Kasumi-1 (cell line): ENCODE measurements around the gene CD93.

Source experiments
- DNase-seq, 2 experiments: peaks; one replicate each; lab custom pipeline; 2025; lab: John Stamatoyannopoulos, UW

Gene CD93, protein sequence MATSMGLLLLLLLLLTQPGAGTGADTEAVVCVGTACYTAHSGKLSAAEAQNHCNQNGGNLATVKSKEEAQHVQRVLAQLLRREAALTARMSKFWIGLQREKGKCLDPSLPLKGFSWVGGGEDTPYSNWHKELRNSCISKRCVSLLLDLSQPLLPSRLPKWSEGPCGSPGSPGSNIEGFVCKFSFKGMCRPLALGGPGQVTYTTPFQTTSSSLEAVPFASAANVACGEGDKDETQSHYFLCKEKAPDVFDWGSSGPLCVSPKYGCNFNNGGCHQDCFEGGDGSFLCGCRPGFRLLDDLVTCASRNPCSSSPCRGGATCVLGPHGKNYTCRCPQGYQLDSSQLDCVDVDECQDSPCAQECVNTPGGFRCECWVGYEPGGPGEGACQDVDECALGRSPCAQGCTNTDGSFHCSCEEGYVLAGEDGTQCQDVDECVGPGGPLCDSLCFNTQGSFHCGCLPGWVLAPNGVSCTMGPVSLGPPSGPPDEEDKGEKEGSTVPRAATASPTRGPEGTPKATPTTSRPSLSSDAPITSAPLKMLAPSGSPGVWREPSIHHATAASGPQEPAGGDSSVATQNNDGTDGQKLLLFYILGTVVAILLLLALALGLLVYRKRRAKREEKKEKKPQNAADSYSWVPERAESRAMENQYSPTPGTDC

DNA sequence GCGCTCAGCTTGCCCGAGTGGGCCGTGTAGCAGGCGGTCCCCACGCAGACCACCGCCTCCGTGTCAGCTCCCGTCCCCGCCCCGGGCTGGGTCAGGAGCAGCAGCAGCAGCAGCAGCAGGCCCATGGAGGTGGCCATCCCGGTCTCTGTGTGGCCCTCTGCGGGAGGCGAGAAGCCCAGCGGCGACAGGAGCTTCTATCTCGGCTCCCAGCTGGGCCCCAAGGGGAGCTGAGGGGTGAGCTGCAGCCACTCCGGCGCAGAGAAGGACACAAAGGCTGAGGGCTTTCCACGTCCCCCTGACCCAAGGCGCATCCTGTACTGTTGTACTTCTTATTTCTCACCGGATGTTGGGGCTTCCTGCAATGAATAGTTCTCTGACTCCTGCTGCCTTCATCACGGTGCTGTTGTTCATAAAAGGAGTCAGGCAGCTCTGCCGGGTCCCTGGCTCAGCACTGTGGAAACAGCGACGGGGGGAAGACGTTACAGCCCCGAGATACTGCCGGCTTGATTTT lies at the start of gene CD93:
Gene CD93 (minus strand): TSS at position 269 of the 511 bp plus-strand sequence. CDS start 132 bp downstream, at position 137.
- peak; percentile 86 to 90 for DNase-seq

DNA sequence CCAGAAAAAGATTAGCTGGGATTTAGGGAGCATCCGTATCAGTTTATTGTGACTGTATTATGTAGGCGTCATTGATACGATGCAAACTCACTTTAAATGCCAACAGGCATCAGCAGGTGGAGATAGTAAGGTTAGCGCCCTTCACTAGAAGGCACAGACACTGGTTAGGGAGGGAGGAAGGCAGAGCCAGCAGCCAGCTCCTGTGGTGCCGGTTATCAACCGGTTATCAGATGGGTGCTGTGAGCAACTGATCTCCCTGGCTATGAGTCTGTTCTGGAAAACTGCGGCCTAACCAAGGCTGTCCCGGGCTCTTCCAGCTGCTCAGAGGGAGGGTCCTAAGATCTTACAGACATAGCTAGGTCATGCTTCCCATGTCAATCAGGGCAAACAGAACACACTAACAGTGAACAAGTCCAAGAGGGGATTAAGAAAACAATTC lies 47.5 kb upstream of the CD93 start:
- DNase-seq: no peak

DNA sequence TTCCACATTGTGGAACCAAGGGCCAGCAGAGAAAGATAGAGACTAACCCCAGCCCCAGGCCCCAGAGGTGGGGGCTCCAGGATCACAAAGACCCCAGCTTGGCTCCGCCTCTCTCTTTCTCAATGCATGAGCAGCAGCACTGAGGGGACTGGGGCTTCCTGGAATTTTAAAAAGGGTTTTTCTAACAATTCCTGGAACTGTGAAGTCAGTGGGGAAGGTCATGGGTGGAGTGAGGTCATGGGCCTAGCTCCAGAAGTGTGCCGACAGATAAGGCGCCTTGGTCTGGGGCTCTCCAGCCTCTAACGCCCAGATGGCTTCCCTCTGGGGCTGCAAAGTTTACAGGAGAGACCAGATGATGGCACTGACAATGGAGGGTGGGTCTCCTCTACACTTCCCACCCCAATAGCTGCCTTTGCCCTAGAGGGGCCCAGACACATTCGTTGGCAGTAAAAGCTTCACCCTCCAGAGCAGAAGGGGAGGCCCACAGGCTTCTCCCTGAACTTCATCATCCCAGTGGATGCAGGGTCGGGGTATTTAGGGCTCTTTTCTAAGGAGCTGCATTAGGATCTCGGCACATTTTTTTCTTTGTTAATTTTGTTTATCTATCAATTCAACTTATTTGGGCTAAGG lies 46.9 kb upstream of the CD93 start:
- no peak for DNase-seq

DNA sequence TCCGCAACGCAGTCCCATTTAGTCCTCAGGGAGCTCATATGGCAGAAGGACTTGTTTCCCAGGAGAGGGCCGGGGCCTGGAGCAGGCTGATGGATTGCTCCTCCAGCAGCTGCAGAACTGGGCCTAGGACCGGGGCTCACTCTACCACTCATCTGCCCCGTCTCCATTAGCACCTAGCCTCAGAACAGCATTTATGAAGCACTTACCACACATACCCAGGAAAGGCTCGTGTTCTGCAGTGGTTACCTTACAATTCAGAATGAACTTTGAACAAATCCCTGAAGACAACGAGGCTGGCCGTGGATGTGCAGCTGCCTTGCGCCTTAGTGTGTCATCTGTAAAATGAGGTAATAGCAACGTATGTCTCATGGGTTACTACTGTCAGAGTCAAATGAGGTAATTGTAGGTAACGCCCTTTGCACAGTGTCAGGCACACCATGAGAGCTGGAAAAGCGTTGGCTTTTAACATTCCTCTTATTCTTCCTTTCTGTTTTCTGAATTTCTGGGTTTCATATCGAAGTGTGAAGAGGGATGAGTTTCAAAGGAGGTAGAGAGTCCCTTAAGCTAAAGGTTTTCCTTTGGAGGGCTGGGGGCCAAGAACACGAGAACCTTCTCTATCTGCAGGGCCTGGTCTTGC lies 46.3 kb upstream of the CD93 start:
- DNase-seq: no peak

DNA sequence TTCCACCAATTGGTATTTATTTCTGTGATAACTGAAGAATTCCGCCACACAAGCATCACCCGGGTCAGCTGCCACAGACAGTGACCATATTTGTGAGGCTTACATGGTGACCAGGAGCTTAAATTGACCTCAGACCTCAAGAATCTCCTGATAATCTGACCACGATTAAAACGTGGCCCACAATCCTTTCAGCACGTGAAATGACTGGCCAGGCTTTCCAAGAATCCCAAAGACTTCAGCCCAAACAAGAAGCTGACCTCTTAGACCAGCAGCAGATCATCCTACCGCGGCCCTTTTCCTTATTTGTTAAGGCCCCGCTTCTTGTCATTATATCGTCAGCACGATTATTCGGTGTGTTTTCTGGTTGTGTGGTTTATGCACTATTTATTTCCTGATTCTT lies 45.6 kb upstream of the CD93 start:
- no peak for DNase-seq

DNA sequence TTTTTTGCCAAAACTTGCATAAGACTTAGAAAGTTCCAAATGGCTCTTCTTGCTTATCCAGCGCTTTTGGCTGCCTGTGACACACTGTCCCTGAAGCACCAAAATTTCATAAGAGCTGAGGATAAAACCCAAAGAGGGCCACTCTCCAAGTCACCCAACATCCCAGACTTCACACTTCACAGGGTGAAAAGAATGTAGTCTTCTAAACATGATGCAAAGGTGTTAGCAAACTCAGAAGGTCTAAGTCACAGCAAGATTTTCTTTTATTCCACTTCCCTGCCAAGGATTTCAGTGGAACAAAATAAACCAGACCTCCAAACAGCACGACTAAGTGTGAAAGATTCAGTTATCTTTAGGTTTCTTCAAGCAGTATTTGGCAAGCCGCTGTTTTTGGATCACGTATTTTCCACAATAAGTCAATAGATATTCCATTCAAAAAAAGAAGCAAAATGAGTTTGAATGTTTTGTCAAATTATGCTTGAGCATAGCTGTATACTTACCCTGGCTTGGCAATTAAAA lies 44.6 kb upstream of the CD93 start:
- no peak for DNase-seq

DNA sequence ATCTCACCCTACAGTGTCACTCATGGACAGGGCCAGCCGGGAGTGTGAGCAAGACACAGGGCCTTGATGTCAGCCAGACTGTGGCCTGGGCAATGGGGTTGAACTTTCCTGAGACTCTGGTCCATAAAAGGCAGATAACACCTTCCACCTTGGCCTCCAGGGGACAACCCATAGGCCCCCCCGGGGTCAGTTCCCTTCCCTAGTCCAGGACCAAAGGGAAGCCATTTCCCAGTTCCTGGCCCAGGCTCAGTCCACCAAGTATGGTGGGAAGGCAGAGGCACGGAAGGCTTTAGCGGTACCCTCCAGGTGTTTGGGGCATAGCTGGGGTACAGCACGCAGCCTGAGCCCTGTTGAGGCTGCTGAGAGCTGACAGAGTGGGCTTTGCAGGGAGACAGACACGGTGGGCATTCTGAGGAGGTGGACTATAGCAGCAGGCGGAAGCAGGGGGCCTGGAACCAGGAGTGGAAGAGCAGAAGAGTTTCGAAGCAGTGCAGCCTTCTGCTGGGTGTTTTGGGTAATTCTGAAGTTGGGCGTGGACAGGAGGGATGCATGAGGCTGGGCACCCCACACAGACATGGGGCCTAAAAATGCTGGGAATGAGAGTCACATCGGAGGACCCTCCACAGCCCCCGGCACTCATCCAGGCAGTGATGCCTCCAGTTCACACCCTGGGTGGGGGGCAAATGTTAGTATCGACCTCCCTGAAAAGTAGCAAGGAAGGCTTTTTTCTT lies 43.9 kb upstream of the CD93 start:
- DNase-seq: no peak

DNA sequence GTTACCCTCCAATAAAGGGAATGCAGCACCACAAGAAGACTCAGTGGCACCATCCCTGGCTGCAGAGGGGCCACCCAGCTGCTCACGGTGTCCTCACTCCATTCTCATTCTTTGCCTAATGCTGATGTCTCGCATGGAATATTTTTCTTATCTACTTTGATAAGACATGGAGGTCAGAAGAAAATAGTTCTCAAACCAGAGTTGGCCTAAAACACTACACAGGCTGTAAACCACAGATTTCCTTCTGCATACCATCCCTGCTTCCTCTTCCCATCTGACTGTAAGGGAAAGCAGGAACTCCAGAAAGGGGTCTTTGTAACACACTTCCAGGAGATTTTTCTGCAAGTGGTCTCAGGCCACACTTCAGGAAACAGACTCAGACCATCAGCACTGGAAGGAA lies 43.1 kb upstream of the CD93 start:
- DNase-seq: no peak

DNA sequence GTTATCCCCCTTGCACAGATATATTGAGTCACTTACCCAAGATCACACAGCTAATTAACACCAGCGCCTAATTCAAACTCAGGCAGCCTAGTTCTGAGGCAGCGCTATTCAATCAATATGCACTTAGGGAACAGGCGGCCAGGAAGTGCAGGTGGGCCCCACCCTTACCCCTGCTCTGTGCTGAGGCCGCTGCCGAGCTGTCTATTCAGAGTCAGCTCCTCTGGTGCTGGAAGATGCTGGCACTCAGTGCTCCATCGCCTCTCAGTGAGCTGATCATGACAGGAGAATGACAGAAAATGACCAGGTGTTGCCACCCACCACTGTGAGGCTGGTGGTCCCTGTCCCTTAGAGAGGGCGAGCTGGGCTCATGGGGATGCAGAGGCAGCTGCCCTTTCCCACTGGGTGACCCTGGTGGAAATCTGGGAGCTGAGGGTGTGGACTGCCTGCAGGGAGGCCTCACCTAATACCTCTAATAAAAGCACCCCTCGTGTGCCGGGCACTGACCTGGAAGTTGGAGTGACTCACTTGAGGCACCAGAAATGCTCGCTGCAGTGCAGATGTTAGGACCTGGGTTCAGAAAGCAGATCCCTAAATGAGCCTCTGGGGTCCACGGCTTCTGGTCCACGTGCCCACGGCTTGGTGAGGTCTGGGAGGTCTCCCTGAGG lies 42.5 kb upstream of the CD93 start:
- DNase-seq: no peak

DNA sequence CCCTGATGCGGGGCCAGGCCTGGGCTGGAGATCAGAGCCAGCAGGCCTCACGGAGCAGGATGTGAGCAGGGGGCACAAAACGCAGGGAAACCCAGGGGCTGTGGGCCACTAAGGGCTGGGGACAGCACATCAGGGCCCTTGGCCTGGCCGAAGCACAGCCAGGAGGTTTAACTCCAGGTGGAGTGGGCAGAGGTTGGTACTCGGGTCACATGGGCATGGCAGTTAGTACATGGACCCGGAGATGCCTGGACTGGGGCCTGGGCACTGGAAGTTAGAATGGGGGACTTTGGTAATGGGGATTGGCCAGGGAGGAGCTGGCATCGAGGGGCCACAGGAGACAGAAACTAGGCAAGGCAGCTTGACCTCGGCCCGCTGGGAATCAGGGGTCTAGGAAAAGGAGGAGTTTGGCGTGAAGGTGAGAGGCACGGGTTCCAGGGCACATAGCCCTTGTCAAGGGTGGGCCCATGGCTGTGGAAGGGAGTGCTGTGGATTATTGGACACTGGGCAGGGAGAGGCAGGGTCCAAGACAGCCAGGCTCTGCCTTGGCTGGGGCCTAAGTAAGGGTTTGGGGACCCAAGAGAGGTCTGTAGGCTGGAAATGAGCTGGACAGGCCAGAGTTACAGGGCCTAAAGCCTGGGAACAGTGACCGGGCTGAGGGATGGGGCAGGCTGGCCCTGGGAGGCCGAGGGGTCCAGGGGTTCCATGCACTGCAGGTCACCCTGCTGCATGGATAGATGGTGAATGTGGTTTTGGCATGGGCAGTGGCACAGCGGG lies 41.6 kb upstream of the CD93 start:
- no peak for DNase-seq

DNA sequence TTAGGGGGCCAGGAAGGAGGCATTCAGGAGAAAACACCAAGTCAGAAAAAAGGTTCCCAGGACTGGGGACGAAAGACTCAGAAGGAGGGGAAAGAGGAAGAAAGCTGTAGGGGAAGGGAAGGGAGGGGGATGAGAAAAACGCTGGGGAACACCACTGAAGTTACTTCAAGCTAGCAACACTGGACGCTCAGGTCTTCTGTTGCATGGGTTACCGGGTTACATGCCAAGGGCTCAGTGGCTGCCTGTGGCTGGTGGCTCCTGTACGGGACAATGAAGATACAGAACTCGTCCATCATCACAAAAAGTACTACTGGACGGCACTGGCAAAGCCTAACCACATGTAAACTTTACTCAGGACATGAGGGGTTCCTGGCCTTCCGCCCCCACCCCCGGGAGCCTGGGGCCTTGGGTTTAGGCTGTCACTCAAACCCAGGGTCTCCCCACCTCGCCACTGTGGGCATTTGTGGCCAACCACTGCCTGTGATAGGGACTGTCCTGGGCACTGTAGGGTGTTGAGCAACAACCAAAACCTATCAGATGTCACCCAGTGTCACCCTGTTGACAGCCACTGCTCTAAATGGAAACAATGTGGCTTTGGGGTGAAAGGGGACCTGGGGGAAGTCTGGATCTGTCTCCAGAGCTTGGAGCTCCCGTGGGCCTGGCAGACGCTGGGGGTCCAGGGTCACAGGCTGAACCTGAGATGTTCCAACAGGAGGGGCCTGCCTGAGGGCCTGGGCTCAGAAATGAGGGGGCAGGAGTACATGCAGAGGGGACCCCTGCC lies 40.3 kb upstream of the CD93 start:
- DNase-seq: peak; percentile 66 to 71

DNA sequence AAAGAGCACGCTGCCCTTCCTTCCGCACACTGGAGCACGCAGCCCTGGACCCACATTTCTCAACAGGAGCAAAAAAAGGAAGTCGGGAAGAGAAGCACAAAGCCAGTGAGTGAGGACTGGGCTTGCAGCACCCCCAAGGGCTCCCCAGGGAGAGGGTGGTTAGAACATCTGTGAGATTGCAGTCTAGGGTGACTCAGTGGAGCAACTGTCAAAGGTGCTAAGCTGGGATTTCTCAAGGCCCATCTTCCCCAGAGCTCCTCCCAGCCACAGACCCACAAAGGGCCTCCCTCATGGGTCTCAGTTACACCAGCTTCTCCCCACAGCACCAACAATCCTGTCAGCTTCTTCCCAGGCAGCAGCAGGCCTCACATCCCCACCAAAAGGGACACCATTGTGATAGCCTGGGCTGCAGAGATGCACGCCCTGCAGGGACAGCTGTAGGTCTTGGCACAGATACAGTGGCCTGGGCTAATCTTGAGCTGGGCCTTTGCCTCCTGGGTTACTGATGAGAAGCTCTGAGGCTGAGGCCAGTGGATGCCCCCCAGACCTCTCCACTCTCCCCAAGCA lies 39.6 kb upstream of the CD93 start:
- DNase-seq: peak; percentile 94 to 95

DNA sequence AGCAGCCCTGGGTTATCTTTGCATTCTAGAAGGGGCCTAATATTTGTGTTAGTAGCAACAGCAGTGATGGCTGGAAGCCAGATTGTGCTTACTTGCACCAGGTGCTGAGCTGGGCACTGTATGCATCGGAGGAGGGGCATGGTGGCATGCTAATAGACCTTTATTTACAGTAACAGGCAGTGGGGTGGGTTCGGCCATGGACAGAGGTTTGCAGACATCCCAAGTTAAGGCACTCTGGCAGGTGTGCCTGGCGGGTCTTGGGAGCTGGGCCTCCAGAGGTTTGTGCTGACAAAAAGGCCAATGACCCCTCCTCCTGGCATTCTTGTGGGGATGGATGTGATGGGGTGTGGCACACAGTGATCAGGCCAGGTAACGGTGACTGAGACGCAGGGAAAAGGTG lies 39.0 kb upstream of the CD93 start:
- DNase-seq: no peak

DNA sequence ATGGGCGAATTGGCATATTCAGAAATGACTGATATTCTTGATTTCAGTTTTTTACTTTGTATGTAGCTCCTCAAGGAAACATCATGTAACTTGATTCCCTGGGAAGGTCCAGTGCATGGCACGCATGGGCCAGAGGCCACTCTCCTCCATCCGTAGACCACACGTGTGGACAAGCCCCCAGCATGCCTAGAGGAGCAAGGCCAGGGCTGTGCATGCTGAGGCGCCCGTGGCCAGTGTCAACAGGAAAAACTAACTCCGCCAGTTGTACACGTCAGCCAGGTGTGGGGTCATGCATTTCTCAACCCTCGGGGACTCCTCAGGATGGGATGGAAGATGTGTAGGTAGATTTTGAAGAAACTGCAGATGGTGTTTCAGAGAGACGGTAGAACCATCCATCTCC lies 37.8 kb upstream of the CD93 start:
- DNase-seq: no peak

DNA sequence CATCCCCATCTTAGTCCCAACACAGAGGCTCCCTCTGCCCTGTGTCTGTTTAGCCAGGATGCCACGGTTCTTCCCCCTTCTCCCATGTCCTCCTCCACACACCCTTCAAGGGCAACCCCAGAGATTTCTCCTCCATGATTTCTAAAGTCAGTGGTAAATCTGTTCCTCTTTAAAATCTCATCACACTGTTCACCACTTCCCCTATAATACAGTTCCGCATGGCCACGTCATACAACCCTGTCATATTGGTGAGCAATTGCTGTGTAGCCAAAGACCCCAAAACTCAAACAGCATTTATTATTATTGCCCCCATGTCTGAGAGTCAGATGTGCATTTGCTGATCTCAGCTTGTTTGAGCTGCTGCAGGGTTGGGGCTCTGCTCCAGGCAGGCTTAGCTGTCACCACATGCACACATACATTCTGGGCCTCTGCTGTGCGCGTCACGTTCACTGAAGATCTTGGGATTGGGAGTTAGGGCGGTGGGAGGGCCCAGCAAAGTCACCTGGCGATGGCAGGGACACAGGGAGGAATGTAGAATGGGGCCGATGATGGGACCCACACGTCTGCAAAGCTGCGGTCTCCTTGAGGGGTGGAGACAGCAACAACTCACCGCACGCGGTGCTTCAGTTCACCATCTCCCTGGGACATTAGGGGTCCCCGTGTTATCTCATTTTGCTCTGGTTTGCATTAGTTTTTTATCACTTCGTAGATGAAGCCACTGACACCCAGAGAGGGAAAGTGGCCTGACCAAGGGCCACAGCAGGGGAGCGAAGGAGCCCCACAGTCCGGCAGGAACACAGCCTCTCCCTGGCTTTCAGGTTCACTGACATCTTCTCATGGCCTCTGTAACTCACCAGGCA lies 36.9 kb upstream of the CD93 start:
- DNase-seq: no peak

DNA sequence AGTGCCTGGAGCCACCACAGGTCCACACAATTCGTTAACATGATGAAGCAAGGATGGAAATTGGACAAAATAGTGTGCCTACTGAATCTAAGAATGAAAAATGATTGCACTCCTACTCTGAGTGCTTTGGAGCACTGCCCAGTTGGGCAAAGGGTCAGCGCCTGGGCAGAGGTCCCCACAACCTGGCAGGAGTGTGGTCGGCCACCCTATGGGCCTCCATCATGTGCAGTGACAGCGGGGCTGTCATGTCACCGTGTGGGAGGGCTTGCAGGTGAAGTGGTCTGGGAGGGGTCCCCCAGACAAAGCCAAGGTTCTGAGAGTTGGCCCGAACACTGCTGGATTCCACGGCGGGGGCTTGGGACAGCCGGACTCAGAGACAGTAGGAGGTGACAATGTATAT lies 36.2 kb upstream of the CD93 start:
- no peak for DNase-seq

DNA sequence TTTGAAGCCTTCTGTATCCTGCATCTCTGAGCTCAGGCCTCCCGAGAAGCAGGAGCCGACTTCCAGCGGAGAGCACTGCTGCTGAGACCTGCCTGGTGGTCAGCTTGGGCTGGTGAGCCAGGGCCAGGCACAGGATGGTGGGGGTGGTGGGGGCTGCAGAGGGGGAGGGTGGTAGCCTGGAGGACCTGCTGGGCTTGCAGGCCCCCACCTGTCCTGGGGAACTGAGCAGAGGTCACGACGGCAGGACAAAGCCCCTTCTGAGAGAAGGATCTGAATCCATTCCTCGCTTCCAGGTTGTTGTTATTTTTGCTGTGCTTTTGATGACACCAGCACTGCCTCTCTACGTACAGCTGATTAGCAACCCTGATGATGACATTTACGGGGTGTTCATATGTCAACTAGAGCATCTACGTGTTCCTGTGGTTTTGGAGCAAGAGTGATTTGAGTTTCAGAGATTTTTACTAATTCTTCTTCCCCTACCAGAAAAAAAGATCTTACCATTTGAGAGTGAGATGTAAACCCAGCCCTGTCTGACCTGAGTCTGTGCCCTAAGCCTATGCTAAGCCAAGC lies 35.7 kb upstream of the CD93 start:
- DNase-seq: no peak
